ENCODE measurements around the gene LRRFIP2. TPM values are rescaled to one million over a fixed set of nuclear protein-coding genes. Genes with fewer than 3 reads are reported as not detected.
"Not testable (repeated sequence)": the region's sequence is repeated elsewhere in the genome, so short reads cannot be mapped to it uniquely, and the experiment has no call there.

The LRRFIP2 gene
- total RNA-seq, 1 donor from 2014 or later: 54.6 TPM

GRCh38 chr3:37183976-37184375 is 9.6 kb upstream of the LRRFIP2 start:
- no peak for DNase-seq (ENCODE audit: low spot score)

- no peak for DNase-seq (ENCODE audit: low spot score)
Observed at GRCh38 chr3:37183375-37183831, 9.0 kb upstream of the LRRFIP2 start.

GRCh38 chr3:37182816-37183215 is 8.4 kb upstream of the LRRFIP2 start:
- no peak for DNase-seq (ENCODE audit: low spot score)

GRCh38 chr3:37181756-37182155 is 7.4 kb upstream of the LRRFIP2 start:
- DNase-seq (ENCODE audit: low spot score): no peak

GRCh38 chr3:37179144-37179967 is 5.0 kb upstream of the LRRFIP2 start:
- DNase-seq (ENCODE audit: low spot score): no peak

- DNase-seq (ENCODE audit: low spot score): no peak
Observed at GRCh38 chr3:37173806-37174205, 576 bp downstream of the LRRFIP2 start.

GRCh38 chr3:37171144-37171543 is 3.2 kb downstream of the LRRFIP2 start:
- no peak for DNase-seq (ENCODE audit: low spot score)

GRCh38 chr3:37170513-37170912 is 3.9 kb downstream of the LRRFIP2 start:
- DNase-seq (ENCODE audit: low spot score): no peak

GRCh38 chr3:37170060-37170459 is 4.3 kb downstream of the LRRFIP2 start:
- DNase-seq (ENCODE audit: low spot score): no peak

GRCh38 chr3:37168896-37169295 is 5.5 kb downstream of the LRRFIP2 start:
- DNase-seq (ENCODE audit: low spot score): no peak

GRCh38 chr3:37163262-37164015 is 10.9 kb downstream of the LRRFIP2 start:
- DNase-seq (ENCODE audit: low spot score): no peak

GRCh38 chr3:37162501-37163245 is 11.7 kb downstream of the LRRFIP2 start:
- no peak for DNase-seq (ENCODE audit: low spot score)

- no peak for DNase-seq (ENCODE audit: low spot score)
Observed at GRCh38 chr3:37161351-37161750, 13.0 kb downstream of the LRRFIP2 start.

GRCh38 chr3:37155782-37156181 is 18.6 kb downstream of the LRRFIP2 start:
- DNase-seq (ENCODE audit: low spot score): no peak

GRCh38 chr3:37154668-37155314 is 19.6 kb downstream of the LRRFIP2 start:
- no peak for DNase-seq (ENCODE audit: low spot score)

- DNase-seq (ENCODE audit: low spot score): no peak
Observed at GRCh38 chr3:37150621-37151020, 23.8 kb downstream of the LRRFIP2 start.

- DNase-seq (ENCODE audit: low spot score): no peak
Observed at GRCh38 chr3:37149257-37149656, 25.1 kb downstream of the LRRFIP2 start.

- DNase-seq (ENCODE audit: low spot score): no peak
Observed at GRCh38 chr3:37148208-37148607, 26.2 kb downstream of the LRRFIP2 start.

- no peak for DNase-seq (ENCODE audit: low spot score)
Observed at GRCh38 chr3:37147666-37148065, 26.7 kb downstream of the LRRFIP2 start.

- DNase-seq (ENCODE audit: low spot score): not testable (repeated sequence)
Observed at GRCh38 chr3:37146927-37147326, 27.5 kb downstream of the LRRFIP2 start.

GRCh38 chr3:37145611-37146010 is 28.8 kb downstream of the LRRFIP2 start:
- DNase-seq (ENCODE audit: low spot score): no peak

GRCh38 chr3:37144806-37145205 is 29.6 kb downstream of the LRRFIP2 start:
- DNase-seq (ENCODE audit: low spot score): no peak
